SK-N-SH (cell line): ENCODE measurements around the gene PRDM15. TPM values are rescaled to one million over a fixed set of nuclear protein-coding genes. Genes with fewer than 3 reads are reported as not detected.

Source experiments
- CTCF ChIA-PET: fragments of 300-600, 350-600 bp; formaldehyde crosslinking; extraction: SDS; loops from one replicate; lab custom pipeline; 2021; lab: Yijun Ruan, JAX
- POLR2A ChIA-PET: fragments of 350-600 bp; sonication (Branson Sonifier 250); formaldehyde crosslinking; extraction: SDS; loops from one replicate; lab custom pipeline; 2020; ENCODE audit warnings: antibody characterized with exemption, inconsistent platforms; lab: Yijun Ruan, JAX
- DNase-seq: peaks from one replicate; pipeline ENCODE4 v3.0.0; 2012
- H2AFZ ChIP-seq: fragments of 200-600 bp; sonication (generic); 2 replicates; pipeline ENCODE4 v1.8.1; 2016; ENCODE audit warnings: antibody characterized with exemption, mild to moderate bottlenecking, low read depth
- H3F3A ChIP-seq: fragments of 200-600 bp; sonication (generic); replicated peaks from 2 replicates; pipeline ENCODE3; 2016; ENCODE audit warnings: antibody characterized with exemption, mild to moderate bottlenecking; ENCODE audit not compliant: insufficient read depth
- H3K27ac ChIP-seq, 2 experiments: fragments of 200-500 bp in 1 of 2; fragments of 200-600 bp in 1 of 2; sonication (Bioruptor generic) in 1 of 2; sonication (generic), shearing (Covaris generic) in 1 of 2; 2 replicates each; pipeline versions ENCODE4 v1.5.1 to v1.6.1; 2014 to 2016; ENCODE audit warnings: low read depth in 2 of 2, inconsistent platforms in 1 of 2, low read length in 1 of 2, mild to moderate bottlenecking in 1 of 2, mixed read lengths in 1 of 2
- H3K27me3 ChIP-seq: fragments of 200-600 bp; sonication (generic), shearing (Covaris generic); 2 replicates; pipeline ENCODE4 v1.6.1; 2016; ENCODE audit warnings: mixed run types; ENCODE audit not compliant: insufficient read depth
- H3K36me3 ChIP-seq, 2 experiments: fragments of 200-500 bp in 1 of 2; fragments of 200-600 bp in 1 of 2; sonication (Bioruptor generic) in 1 of 2; sonication (generic) in 1 of 2; replicated peaks in 1 of 2; 2 replicates each; pipeline versions ENCODE3 to v1.5.1; 2014 to 2016; ENCODE audit warnings: low read length in 1 of 2, mild to moderate bottlenecking in 1 of 2; ENCODE audit not compliant: insufficient read depth in 2 of 2, control insufficient read depth in 1 of 2
- H3K4me1 ChIP-seq, 2 experiments: fragments of 200-500 bp in 1 of 2; fragments of 200-600 bp in 1 of 2; sonication (Bioruptor generic) in 1 of 2; sonication (generic), shearing (Covaris generic) in 1 of 2; 2 replicates each; pipeline versions ENCODE4 v1.5.1 to v1.6.1; 2014 to 2016; ENCODE audit warnings: low read depth in 1 of 2, low read length in 1 of 2, mixed run types in 1 of 2; ENCODE audit not compliant: insufficient read depth in 2 of 2, control insufficient read depth in 1 of 2
- H3K4me2 ChIP-seq: fragments of 200-600 bp; sonication (generic), shearing (Covaris generic); 2 replicates; pipeline ENCODE4 v1.6.1; 2017; ENCODE audit warnings: mixed run types
- H3K4me3 ChIP-seq, 2 experiments: fragments of 200-500 bp in 1 of 2; fragments of 200-600 bp in 1 of 2; sonication (Bioruptor generic) in 1 of 2; sonication (generic), shearing (Covaris generic) in 1 of 2; 2 replicates each; pipeline versions ENCODE4 v1.5.1 to v1.8.1; 2014 to 2016; ENCODE audit warnings: low read depth in 2 of 2, inconsistent platforms in 1 of 2, low read length in 1 of 2, mild to moderate bottlenecking in 1 of 2, mixed read lengths in 1 of 2, moderate library complexity in 1 of 2
- H3K79me2 ChIP-seq: fragments of 200-600 bp; sonication (generic); 2 replicates; pipeline ENCODE4 v1.8.1; 2017; ENCODE audit warnings: mild to moderate bottlenecking; ENCODE audit not compliant: insufficient read depth
- H3K9ac ChIP-seq: fragments of 200-600 bp; sonication (generic); 2 replicates; pipeline ENCODE4 v1.6.1; 2017; ENCODE audit warnings: mixed run types
- H3K9me2 ChIP-seq: fragments of 200-600 bp; sonication (generic); 2 replicates; pipeline ENCODE4 v1.6.1; 2017; ENCODE audit warnings: mixed run types
- H3K9me3 ChIP-seq: fragments of 200-600 bp; sonication (generic); 2 replicates; pipeline ENCODE4 v1.6.1; 2017; ENCODE audit warnings: mixed run types, mild to moderate bottlenecking, moderate library complexity
- H4K20me1 ChIP-seq: fragments of 200-600 bp; sonication (generic); 2 replicates; pipeline ENCODE4 v1.6.1; 2017; ENCODE audit warnings: mild to moderate bottlenecking, mixed run types; ENCODE audit not compliant: insufficient read depth
- CHD2 ChIP-seq: fragments of 150-350 bp; IDR thresholded peaks from 2 replicates; pipeline ENCODE4 v1.6.1; 2018; ENCODE audit warnings: low read length; ENCODE audit not compliant: partially characterized antibody
- ELF1 ChIP-seq: IDR thresholded peaks from 2 replicates; pipeline ENCODE4 v1.4.0; 2012
- EZH2phosphoT487 ChIP-seq: fragments of 200-600 bp; sonication (generic); IDR thresholded peaks from 2 replicates; pipeline ENCODE4 v1.6.1; 2017; ENCODE audit warnings: low read depth, mixed run types, mild to moderate bottlenecking, antibody characterized with exemption, moderate library complexity, borderline replicate concordance
- FOXJ3 ChIP-seq: sonication (generic); formaldehyde crosslinking; IDR thresholded peaks from 2 replicates; pipeline ENCODE4 v1.5.1; 2020; ENCODE audit warnings: mild to moderate bottlenecking, missing genetic modification reagents
- GABPA ChIP-seq: IDR thresholded peaks from 2 replicates; pipeline ENCODE4 v1.4.0; 2012; ENCODE audit warnings: low read depth, mild to moderate bottlenecking
- GATA2 ChIP-seq: sonication (generic); formaldehyde crosslinking; IDR thresholded peaks from 2 replicates; pipeline ENCODE4 v1.5.0; 2020; ENCODE audit warnings: mild to moderate bottlenecking, missing genetic modification reagents
- MXI1 ChIP-seq: IDR thresholded peaks from 2 replicates; pipeline ENCODE4 v1.6.1; 2012; ENCODE audit warnings: mild to moderate bottlenecking, low read depth, low read length, improper control_type of control experiment
- POLR2AphosphoS5 ChIP-seq: IDR thresholded peaks from 2 replicates; pipeline ENCODE4 v1.6.1; 2012; ENCODE audit warnings: low read depth, low read length
- REST ChIP-seq: IDR thresholded peaks from 2 replicates; pipeline ENCODE4 v1.6.1; 2012; ENCODE audit warnings: mild to moderate bottlenecking, low read depth, low read length, moderate library complexity
- RFX5 ChIP-seq: IDR thresholded peaks from 2 replicates; pipeline ENCODE4 v1.6.1; 2012; ENCODE audit warnings: mild to moderate bottlenecking, improper control_type of control experiment, low read length
- RXRA ChIP-seq: IDR thresholded peaks from 2 replicates; pipeline ENCODE4 v1.4.0; 2012; ENCODE audit warnings: low read depth, mild to moderate bottlenecking, borderline replicate concordance
- TCF12 ChIP-seq: IDR thresholded peaks from 2 replicates; pipeline ENCODE4 v1.4.0; 2012
- TEAD4 ChIP-seq: IDR thresholded peaks from 2 replicates; pipeline ENCODE4 v1.4.0; 2012; ENCODE audit warnings: mild to moderate bottlenecking, borderline replicate concordance; ENCODE audit not compliant: insufficient read depth
- WGBS: methylation state at CpG from one replicate; pipeline ENCODE4 v1.1.6; 2017; ENCODE audit warnings: low lambda C conversion rate; 5-methylcytosine and 5-hydroxymethylcytosine counted together
- polyA plus RNA-seq, 3 experiments: library from polyadenylated mRNA; depleted of rRNA; stranded (reverse); fragments of >200 nt; gene quantifications; 2 replicates each; pipeline ENCODE4 v1.2.3, GENCODE V29; 2012
- TF ChIP-seq, protein P1 (sequence below): fragments of 150-350 bp; IDR thresholded peaks from 2 replicates; pipeline ENCODE4 v1.6.1; 2017; ENCODE audit warnings: antibody characterized with exemption, low read length, low read depth, borderline replicate concordance

PRDM15 gene
- polyA plus RNA-seq, 1 of the 3 experiments (the other 2 are of a cell fraction), result 7.0 TPM

DNA sequence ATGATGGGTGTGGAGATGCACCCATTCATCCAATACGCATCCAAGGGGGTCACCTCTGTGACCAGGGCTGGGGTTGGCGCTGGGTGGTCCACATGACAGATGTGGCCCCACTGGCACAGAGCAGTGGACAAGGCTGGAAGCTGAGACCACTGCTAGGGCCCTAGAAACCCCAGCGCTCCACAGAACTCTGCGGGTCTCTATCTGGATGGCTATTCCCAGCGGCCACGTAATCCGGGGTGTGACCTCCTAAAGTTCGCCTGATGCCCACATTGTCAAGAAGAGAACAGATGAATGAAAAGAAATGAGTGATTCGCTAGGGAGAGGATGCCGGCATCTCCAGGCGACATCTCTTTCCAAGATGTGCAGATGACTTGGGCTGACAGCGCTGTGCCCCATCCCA lies 55.2 kb downstream of the PRDM15 start:
- peaks cover 0 to 10% of the 10 kb centered on the region in 2 experiments; a peak in 1 of 4 replicates for H3K4me1 ChIP-seq
- TF ChIP-seq CHD2 (no peak), FOXJ3 (CRISPR knock-in tag) (no peak), MXI1 (no peak), GABPA (no peak), RFX5 (no peak), TEAD4 (no peak), REST (no peak), GATA2 (CRISPR knock-in tag) (no peak), POLR2AphosphoS5 (no peak), RXRA (no peak), ELF1 (no peak), TCF12 (no peak), EZH2phosphoT487 (no peak)
- TF ChIP-seq, protein P1, sequence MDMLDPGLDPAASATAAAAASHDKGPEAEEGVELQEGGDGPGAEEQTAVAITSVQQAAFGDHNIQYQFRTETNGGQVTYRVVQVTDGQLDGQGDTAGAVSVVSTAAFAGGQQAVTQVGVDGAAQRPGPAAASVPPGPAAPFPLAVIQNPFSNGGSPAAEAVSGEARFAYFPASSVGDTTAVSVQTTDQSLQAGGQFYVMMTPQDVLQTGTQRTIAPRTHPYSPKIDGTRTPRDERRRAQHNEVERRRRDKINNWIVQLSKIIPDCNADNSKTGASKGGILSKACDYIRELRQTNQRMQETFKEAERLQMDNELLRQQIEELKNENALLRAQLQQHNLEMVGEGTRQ, result no peak
- TF ChIP-seq, all 33 proteins: peak for 0
- Histone ChIP-seq H2AFZ (no peak overlapping the region), H3K9me3 (no peaks in the 10 kb centered on the region), H3K9ac (no peak overlapping the region), H3K9me2 (no peaks in the 10 kb centered on the region), H4K20me1 (no peaks in the 10 kb centered on the region), H3K27me3 (no peaks in the 10 kb centered on the region), H3K79me2 (no peaks in the 10 kb centered on the region), H3K36me3 (peaks cover 0 to 2% of the 10 kb centered on the region in 2 experiments), H3K27ac (no peak overlapping the region), H3F3A (no peaks in the 10 kb centered on the region), H3K4me3 (no peak overlapping the region), H3K4me2 (no peak overlapping the region)
- CTCF ChIA-PET, result interaction anchor here (1.9 to 4.6 kb wide), 2 partner anchors 8 to 293 kb away, joined by 6 to 20 read pairs; no protein-coding TSS in a partner anchor
- POLR2A ChIA-PET, result no interaction called here
- 84% methylated on average over 10 of the region's 12 CpGs for WGBS
- no peak for DNase-seq
